IPS-11a (cell line): ENCODE results near the gene ZNF423.

Experiments
- H3K4me3 ChIP-seq: one replicate; pipeline ENCODE4 v1.5.1; 2013; ENCODE audit warnings: low read depth, low read length, control low read depth

ZNF423 gene

GRCh38 chr16:49543631-49543946 lies 312.3 kb downstream of the ZNF423 start:
- H3K4me3 ChIP-seq: no peak overlapping the region

- H3K4me3 ChIP-seq: no peak overlapping the region
Measured at GRCh38 chr16:49542946-49543630, 312.8 kb downstream of the ZNF423 start.

DNA sequence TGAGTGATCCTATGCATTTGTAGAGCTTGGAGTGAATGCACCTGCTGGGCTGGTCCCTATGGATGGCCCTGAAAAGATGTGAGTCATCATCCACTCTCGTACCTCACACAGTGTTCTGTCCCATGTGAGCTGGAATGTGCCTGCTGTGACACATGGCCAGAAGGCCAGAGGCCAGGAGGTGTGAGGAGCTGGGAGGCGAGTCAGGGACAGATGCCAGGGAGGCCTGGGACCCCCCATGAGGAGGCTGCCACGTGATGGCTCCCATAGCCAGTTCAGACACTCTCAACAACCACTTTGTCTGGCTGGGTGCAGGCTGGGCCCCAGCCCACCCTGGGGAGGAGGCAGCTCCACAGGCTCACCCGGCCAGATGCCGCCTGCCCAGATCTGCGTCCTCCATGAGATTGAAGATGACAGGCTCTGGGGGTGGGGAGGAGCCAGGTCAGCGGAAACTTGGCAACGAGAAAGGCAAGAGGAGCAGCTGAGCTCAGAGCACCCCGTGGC lies 313.5 kb downstream of the ZNF423 start:
- H3K4me3 ChIP-seq: no peak overlapping the region

DNA sequence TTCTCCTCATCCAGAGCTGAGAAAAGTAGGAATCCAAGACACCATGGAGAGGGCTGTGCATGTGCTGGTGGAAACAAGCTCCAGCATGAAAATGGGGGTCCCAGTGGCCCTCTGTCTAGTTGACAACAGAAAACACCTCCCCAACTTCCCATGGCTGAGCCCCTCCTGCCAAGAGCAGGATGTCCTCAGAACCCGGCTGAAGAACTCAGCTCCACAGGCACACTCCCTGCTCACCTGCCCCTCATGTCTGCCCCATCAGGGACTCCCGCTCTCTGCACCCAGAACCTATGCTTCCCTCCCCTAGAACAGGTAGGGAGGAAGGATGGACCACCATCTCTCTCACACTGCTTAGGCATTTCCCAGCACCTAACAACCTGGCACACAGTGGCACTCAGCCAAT lies 315.1 kb downstream of the ZNF423 start:
- no peak overlapping the region for H3K4me3 ChIP-seq

DNA sequence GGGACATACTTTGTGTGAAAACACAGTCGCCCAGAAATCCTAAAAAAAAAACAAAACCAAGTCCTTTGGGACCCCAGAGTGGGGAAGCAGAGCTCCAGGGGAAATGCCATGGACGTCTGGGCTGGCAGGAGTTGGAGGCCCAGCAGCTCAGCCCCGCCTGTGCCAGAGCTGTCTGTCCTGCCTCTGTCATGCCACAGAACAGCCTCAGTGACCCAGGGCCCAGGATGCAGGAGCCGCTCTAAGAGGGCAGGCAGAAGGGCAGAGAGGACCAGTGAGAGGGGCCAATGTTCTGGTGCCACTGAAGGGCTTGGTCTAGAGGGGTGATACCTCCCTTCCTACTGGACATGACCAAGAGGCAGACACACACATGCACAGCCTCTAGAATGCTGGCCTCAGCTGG lies 316.2 kb downstream of the ZNF423 start:
- H3K4me3 ChIP-seq: no peak overlapping the region

DNA sequence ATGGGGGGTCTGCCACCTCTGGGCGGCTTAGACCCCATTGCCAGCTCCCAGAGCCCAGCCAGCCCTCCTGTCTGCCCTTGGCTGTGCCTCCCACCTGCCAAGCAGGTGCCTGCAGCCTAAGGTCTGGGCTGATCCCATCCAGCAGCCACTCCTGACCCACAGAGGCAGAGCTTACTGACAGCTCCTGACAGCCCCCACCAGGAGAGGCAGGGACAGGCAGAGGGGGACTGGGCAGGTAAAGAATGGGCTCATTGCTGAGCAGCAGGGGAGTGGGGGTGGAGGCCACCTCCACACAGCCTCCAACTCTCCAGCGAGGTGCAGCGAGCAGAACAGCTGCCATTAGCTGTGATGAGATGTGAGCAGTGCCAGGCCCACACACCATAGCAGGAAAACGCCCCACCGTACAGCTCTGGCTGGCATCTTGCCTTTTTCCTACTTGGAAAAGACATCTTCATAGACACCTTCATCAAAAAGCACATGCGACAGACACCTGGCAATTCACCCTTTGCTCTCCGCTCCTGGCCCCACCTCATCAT lies 317.9 kb downstream of the ZNF423 start:
- H3K4me3 ChIP-seq: no peak overlapping the region

GRCh38 chr16:49534901-49535610 lies 320.9 kb downstream of the ZNF423 start:
- no peak overlapping the region for H3K4me3 ChIP-seq

DNA sequence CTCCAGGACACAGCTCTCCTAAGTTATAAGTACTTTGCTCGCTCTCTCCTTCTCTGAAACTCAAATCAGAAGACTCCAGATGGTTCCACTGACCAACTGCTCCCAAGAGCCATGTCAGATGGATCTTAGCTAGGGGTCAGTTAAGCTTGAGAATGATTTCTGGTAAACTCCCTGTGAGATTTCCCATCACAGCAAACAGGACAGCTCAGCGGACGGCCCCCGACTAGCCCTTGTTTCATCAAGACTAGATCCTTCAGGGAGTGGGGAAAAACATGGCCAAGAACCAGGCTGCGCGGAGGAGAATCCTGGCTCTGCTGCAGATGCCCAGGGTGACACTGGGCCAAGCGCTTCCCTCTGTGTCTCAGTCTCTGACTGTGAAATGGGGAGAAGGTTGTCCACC lies 322.5 kb downstream of the ZNF423 start:
- no peak overlapping the region for H3K4me3 ChIP-seq

- H3K4me3 ChIP-seq: no peak overlapping the region
Measured at GRCh38 chr16:49532873-49533272, 323.0 kb downstream of the ZNF423 start.

DNA sequence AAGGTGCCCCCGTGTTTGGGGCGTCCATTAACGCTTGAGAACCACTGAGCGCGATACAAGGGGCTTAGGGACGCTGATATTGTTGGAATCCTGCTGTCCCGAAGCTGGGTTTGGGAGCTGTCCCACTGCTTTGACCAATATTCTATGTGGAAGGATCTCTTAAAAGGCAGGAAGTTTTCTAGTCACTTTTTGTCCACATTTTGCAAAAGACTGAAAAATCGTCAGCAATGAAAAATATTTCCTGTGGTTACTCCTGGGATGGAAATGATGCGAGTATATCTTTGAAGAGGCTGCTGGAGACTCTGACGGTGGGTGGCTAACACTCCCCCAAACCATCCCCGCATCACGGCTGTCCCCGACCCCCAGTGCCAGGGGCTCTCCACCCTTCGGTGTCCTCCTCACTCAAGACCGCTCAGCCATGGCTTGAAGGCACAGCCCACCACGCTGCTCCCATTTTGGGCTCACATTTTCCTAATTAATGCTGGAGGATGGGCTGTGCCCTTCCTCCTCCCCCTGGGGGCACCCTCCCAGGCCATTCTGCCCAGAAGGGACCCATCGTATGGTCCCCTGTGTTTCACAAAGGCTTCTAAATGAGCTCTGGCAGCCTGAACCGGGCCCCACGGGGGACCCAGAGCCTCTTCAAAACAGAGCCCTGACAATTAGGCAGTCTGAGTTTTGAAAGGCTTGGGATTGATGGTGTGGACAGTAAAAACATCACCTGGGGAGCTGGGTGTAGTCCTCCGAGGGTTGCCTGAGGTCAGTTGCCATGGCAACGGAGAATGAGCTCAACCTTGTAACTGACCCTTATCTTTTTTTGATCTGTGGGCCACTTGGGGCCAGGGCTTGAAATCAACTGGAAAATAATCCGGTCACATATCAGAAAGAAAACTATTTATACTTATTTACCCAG lies 323.7 kb downstream of the ZNF423 start:
- H3K4me3 ChIP-seq: no peak overlapping the region

GRCh38 chr16:49531425-49531824 lies 324.5 kb downstream of the ZNF423 start:
- H3K4me3 ChIP-seq: no peak overlapping the region

GRCh38 chr16:49530427-49530970 lies 325.4 kb downstream of the ZNF423 start:
- no peak overlapping the region for H3K4me3 ChIP-seq

DNA sequence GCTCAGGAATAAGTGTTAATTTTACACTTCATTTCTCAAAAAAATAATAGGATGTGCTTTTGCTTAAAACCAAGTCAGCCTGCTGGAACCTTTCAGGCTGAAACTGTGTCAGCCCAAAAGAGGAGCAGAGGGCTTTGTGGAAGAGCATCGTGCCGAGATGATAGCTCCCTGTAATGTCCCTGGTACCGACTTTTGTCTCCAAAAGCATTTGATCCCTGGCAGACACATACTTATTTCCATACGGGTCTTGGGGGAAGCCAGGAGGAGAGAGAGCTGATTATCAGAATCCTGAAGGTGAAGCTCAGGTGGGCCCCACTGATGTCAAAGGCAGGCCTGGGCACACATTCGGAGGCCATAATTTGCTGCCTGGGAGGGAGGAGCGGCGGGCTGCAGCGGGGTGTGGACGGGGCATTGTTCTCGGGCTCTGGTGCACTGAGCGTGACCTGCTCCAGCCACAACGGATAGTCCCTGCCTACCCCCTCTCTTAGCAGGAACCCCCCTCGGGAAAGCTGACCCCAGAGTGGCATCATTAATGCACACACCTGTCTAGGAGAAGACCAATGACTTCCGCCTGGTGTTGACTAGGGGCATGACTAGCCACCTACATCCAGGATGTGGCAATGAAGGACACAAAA lies 326.4 kb downstream of the ZNF423 start:
- no peak overlapping the region for H3K4me3 ChIP-seq

DNA sequence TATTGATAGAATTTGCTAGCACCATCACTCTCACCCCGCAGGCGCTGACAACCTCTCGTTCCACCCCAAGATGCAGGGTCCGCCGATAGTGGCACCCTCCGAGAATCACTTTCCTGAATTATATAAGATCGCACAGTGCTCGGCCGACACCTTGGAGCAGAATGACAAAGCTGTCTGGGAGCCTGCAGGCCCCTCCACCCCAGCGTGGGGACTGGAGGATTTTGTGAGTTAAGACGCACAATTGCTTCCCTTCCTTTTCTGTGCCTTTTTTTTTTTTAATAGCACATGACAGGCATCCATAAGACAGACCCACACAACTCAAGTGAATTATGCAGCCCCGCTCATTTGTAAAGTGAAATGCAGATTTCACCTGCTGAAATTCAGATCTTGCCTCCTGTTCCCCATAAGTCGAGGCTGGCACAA lies 327.0 kb downstream of the ZNF423 start:
- H3K4me3 ChIP-seq: no peak overlapping the region

DNA sequence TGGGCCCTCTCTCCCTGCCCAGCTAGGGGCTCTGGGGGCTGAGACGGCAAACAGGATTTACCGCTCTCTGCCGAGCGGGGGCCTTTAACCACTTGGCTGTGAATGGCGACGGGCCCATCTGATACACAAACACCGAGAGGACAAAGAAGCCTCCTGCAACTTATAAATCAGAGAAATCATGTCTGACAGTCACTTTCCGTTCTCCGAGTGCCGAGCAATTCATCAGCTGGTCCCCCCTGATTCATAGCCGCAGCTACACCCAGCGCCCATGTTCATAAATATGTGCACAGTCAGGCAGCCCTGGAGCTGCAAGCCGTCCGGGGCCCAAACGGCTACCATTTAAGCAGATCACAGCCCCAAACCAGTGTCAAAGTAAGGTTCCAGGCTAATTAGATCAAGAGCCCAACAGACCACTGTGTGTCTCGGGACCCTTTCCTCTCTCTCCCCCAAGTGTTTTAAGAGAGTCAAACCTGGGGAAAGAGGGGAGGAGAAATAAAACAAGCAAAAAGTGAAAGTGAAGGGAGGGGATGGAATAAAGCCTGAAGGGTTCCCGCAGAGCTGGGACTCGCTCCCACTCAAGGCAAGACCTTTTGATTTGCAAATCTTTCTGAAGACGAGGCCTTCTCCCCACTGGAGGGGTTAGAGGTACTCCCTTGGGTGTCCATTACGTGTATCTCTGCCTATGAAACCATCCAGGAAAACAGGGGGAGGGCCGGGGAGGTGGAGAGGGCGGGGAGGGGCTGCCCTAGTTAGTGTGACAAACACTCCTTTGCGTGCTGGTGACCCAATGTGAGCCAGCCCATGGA lies 327.6 kb downstream of the ZNF423 start:
- H3K4me3 ChIP-seq: no peak overlapping the region

DNA sequence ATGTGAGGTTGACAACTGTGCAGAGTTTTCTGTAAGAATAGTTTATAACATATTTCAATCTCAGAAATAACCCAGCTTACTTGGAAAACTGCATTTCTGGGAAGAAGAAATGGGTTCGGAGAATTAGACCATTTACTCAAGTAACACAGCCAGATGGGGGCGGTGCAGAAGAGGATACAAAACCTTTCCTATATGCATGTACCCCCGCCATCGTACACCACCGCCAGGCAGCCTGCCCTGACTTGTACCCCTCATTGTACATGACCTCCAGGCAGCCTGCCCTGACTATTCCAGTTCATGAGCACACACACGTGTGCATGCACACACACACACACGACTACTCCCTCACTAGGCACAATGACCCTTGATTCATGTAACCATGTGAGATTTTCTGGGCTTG lies 328.3 kb downstream of the ZNF423 start:
- H3K4me3 ChIP-seq: no peak overlapping the region

DNA sequence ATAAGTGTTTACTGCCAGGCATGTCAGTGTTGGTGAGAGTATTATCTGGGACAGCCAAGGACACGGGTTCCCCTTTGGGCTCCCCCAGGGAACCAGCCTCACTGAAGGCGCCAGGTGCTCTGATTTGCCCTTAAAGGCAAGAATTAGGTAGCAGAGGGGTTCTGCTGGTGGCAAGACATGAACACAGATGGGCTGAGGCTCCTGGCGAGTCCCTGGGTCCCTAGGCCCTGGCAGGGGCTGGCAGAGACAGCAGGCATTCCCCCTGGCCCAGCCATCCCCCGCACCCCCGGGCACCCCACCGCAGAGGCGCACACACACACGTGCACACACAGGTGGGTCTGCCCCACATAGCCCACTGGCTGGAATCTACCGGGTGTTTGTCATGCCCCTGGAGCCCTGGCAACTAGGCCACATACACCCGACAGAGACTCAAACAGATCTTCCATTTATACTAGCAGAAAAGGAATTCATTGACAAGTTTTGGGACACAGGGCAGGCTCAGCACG lies 329.0 kb downstream of the ZNF423 start:
- H3K4me3 ChIP-seq: no peak overlapping the region

DNA sequence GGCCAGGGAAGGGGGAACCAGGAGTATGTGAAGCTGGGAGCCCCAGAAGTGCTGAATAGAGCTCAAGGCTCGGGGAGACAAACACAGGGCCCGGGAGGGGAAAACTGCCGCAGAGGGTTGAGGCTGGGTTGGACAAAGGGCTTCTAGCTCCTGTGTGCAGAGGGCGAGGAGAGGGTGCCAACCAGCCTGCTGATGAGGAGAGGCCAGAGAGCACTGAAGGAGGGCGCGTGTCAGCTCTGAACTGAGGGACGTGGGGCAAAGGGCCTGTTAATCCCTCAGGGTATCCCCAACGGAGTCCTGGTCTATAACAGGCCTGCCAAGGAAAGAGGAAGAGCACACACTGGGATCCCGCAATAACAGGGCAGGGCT lies 331.0 kb downstream of the ZNF423 start:
- no peak overlapping the region for H3K4me3 ChIP-seq

GRCh38 chr16:49524216-49524946 lies 331.5 kb downstream of the ZNF423 start:
- no peak overlapping the region for H3K4me3 ChIP-seq
